AML-193 (cell line): ENCODE results near the gene PAFAH2.
"Not testable (repeated sequence)": the region's sequence is repeated elsewhere in the genome, so short reads cannot be mapped to it uniquely, and the experiment has no call there.

Experiments
- DNase-seq, 2 experiments: peaks; one replicate each; lab custom pipeline; 2025; lab: John Stamatoyannopoulos, UW

The PAFAH2 gene

DNA sequence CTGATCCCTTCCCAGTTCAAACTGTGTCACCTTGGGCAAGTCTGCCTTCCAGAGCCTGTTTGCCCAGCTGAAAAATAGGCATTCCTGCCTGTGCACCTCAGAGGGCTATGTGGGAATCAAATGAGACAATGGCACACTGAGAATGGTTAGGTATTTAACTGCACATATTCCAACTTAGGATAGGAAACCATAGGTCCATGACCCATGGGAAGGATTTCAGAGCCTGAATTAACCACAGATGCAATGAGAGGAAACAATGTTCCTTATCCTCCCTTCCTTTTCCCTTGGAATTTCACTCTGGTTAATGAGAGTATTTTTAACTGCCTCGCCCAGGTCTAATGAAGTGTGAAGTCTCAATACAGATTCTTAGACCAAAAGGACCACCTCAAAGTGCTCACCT lies 12.7 kb downstream of the PAFAH2 start:
- no peak for DNase-seq

GRCh38 chr1:25979210-25979609 lies 18.7 kb downstream of the PAFAH2 start:
- no peak for DNase-seq

DNA sequence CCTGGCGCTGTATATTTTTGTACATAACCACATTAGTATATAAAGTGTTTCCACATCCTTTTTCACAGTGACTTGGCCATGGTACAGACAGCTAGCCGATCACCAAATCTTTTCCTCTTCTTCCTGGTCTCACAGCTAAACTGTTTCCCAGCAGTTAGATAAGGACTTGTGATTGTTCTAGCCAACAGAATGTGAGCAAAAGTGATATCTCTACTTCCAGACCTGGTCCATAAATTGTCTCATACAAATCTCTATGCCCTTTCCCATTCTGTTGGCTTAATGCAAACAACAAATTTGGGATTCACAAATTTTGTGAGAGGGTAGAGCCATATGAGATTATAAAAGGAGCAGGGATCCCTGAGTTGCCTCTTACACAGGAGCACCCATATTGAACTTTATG lies 19.5 kb downstream of the PAFAH2 start:
- no peak for DNase-seq

DNA sequence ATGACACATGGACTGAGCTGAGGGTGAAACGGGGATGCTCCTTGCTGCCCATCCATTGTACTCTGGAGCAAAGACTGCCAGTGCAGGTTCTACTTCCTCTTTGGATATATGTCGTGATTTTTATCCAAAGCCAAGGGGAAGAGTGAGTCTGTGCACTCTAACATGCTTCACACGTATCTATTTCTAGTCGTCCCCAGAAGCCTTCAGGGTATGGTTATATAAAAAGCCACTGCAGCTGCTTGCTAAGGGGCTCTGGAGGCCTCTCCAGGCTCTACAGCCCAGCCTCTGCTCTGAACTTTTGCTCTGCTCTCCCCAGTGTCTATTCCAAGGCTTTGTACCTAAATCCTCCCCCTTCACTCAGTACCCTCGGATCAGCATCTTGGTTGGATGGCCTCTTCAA lies 20.1 kb downstream of the PAFAH2 start:
- DNase-seq, result no peak

DNA sequence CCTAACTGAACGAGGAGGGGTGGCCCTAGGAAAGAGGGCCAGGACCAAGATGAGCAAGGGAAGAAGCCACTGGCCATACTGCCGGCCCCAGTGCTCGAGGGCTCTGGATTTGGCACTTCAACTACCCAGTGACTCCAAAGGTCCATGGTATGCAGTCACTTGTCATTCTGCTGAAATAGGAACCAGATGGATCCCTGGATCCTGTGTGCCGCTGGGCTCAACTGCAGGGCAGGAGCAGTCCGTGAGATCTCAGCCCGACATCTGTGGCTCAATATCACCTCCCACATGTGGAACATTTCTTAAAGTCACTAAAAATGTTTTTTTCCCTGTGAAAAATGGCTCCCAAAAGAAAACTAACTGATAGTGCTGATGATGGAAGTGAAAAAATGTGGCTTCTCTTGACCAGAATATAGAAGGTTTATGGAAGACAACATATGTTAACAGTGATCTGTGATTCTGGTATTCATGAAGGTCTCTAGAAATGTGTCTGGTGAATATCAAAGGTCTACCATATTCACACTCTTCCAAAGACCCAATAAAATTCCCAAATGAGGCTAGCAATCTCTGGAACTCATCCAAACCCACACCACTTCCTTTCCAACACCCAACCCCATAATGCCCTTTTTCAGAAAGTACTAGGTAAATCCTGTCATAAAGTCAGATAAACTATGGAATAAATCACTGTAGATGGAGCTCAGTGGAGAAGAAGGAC lies 24.1 kb downstream of the PAFAH2 start:
- no peak for DNase-seq

- no peak for DNase-seq
Measured at GRCh38 chr1:25971811-25972180, 26.1 kb downstream of the PAFAH2 start.

DNA sequence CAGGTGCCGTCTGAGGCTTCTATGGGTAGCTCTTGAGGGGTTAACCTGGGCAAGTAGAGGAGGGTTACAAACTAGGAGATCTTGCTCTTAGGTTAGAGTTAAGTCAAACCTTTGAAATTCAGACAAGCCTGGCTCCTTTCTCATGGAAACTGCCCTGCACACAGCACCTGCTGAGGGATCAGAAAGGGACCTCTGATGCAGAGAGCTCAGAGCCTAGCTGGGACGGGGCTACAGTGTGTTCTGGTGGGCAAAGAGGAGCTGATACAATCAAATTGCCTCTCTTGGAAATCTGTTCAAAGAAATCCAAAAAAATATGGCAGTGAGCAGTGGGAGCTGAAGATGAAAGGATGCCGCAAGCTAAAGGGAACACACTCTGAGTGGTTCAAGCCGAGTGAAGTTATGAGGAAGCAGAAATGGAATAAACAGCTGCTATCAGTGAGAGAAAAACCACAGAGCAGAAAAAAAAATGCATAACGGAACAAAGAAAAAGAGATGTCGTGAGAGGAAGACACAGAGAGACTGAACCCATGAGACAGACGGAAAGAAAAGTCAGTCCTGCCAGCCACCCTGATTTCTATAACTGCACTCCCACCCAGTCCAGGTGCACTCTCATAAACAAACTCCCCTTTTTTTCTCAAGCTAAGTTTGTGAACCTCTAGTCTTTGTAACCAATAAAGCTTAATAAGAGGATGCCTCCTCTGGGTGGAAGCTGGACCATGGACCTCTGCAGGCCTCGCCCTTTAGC lies 26.6 kb downstream of the PAFAH2 start:
- peak; percentile 79 to 83 for DNase-seq

- no peak for DNase-seq
Measured at GRCh38 chr1:25967308-25967707, 30.6 kb downstream of the PAFAH2 start.

DNA sequence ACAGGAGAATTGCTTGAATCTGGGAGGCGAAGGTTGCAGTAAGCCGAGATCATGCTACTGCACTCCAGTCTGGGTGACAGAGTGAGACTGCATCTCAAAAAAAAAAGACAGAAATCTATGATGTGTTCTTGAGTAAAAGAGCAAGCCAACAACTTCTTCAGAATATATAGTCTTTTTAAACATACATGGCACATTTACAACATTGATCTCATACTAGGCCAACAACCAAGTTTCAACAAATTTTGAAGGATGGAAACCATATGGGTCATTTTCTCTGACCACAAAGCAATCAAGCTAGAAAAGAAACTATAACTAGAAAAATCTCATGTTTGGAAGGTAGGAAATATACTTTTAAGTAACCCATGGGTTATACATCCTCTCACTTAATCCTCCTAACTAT lies 38.3 kb downstream of the PAFAH2 start:
- no peak for DNase-seq

DNA sequence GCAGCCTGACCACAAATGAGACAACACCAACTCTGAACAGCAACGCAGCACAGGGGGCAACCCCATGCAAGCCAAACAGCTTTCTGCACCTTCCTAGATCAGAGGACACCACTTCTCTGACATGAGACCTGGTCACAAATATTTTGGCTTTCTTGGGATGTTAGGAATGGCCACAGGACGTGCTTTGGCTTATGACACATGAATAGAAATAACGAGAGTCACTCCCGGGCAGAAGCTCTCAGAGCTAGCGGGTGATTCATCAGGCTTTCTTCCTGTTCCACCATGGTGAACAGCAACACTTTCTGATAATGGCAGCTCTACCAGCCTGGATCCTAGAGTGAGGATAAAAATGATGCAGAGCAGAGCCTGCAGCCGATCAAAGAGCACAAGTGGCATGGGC lies 39.4 kb downstream of the PAFAH2 start:
- DNase-seq, result no peak

- DNase-seq, result no peak
Measured at GRCh38 chr1:25955553-25955952, 42.3 kb downstream of the PAFAH2 start.

DNA sequence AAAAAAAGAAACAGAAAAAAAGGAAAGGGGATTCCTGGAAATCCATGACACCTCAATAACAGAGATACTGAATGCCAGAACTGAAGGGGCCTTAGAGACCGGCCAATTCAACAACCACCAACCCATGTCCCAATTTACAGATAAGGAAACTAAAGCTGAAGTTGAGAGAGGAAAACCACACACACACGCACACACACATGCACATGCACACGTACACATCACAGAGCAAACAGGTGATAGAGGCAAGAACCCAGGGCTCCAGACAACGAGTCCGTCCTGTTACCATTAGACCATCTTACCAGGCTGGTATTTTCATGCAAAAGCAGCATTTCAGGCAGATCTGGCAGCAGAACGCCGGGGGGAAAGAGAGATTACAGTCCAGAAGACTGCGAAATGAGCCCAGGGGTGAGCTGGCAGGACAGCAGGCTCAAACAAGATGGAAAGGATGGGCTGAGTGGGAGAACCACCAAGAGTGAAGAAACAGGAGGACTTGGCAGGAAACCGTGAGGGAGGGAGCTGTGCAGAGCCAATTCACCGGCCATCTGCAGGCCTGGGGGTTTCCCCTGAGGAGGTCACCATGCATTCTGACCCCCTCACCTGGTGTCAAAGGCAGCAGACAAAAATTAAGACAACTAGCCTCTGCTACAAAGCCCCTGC lies 43.5 kb downstream of the PAFAH2 start:
- DNase-seq, result no peak

- DNase-seq, result no peak
Measured at GRCh38 chr1:25952841-25953401, 44.9 kb downstream of the PAFAH2 start.

DNA sequence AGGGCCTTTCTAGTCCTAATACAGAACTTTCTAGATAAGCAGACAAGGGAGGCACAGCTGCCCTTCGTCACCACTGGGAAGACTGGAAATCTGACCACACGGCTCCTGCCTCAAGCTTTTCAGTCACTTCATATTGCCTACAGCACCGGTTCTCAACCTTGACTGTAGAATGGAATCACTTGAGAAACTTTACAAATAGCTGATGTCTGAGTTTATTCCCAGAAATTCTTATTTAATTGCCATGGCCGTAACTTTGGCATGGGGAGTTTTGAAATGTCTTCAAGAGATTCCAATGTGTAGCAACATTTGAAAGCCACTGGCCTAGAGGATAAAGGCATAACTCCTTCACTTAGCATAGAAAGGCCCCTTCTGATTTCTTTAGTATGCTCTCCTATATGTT lies 49.2 kb downstream of the PAFAH2 start:
- DNase-seq, result no peak

DNA sequence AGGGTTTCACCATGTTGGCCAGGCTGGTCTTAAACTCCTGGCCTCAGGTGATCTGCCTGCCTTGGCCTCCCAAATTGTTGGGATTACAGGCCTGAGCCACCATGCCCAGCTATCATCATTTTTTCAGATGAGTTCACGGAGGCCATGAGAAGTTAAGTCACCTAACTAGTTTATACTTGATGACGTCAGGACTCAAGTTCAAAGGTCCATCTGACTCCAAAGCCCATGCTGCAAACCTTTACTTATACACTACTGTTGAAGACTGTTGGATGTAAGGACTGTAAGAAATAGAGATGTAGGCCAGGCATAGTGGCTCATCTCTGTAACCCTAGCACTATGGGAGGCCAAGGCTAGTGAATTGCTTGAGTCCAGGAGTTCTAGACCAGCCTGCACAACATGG lies 50.8 kb downstream of the PAFAH2 start:
- no peak for DNase-seq

- no peak for DNase-seq
Measured at GRCh38 chr1:25945761-25946160, 52.1 kb downstream of the PAFAH2 start.

- no peak for DNase-seq
Measured at GRCh38 chr1:25944986-25945385, 52.9 kb downstream of the PAFAH2 start.

DNA sequence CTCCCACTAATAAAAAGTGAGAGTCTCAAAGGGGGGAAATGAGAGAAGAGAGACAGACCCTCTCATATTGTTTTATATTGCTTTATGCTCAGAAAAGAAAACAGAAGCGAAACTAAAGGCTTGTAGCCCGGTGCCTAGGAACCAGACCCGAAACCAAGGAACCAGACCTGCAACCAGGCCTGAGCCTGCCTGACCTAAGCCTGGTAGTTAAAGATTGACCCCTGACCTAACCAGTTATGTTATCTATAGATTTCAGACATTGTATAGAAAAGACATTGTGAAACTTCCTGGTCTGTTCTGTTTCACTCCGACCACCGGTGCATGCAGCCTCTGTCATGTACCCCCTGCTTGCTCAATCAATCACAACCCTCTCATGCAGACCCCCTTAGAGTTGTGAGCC lies 54.4 kb downstream of the PAFAH2 start:
- DNase-seq, result not testable (repeated sequence)

GRCh38 chr1:25936947-25937346 lies 60.9 kb downstream of the PAFAH2 start:
- no peak for DNase-seq

GRCh38 chr1:25933479-25934365 lies 64.1 kb downstream of the PAFAH2 start:
- no peak for DNase-seq

DNA sequence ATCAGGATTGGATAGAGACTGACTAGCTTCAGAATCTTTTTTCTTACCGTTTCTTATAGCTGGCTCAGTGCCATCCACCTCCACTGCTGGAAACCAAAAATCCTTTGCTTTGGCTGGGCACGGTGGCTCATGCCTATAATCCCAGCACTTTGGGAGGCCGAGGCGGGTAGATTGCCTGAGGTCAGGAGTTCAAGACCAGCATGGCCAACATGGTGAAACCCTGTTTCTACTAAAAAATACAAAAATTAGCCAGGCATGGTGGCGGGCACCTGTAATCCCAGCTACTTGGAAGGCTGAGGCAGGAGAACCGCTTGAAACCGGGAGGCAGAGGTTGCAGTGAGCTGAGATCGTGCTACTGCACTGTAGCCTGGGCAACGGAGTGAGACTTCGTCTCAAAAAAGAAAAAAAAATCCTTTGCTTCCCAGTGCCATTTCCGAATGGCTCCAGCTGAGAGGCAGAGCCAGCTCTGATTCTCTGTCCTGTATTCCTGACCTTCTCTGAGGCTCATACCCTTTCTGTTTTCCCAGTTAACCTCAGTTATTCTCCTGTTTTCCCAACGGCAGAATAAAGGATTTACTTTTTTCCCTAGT lies 65.0 kb downstream of the PAFAH2 start:
- not testable (repeated sequence) for DNase-seq

DNA sequence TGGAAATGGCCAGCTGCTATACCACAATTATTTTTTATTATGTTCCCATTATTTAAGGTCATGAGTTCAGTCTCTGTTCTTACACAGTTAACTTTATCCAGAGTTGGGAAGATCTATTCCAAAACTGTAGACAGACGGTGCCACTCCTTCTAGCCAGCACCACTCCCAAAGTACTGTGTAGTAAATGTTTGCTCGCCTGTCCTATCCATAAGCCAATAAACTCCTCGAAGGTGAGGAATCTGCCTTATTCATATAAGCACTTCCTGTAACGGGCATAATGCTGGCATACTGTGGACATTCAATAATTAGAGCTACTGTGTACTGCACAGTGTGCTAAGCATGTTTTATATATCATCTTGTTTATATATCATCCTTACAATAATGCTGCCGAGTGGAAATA lies 65.5 kb downstream of the PAFAH2 start:
- no peak for DNase-seq
